DND-41 (cell line): ENCODE results near the gene DVL1.

ENCODE experiments used
- ATAC-seq: fragments of 200-7000 bp; cut with Tn5 transposase; 3 replicates; pipeline ENCODE4 v1.9.1; 2021; ENCODE audit warnings: low read depth; ENCODE audit not compliant: insufficient read depth
- DNase-seq: peaks from one replicate; pipeline ENCODE4 v3.0.0-alpha.2; 2020
- H2AFZ ChIP-seq: 2 replicates; pipeline ENCODE4 v1.6.0; 2012; ENCODE audit warnings: low read depth, low read length
- H3K27ac ChIP-seq: 2 replicates; pipeline ENCODE4 v1.5.1; 2012; ENCODE audit warnings: low read length, inconsistent platforms
- H3K27me3 ChIP-seq: fragments of 200-600 bp; sonication (generic); 2 replicates; pipeline ENCODE4 v1.6.0; 2012; ENCODE audit warnings: low read length, mild to moderate bottlenecking, inconsistent platforms; ENCODE audit not compliant: insufficient read depth, poor library complexity
- H3K36me3 ChIP-seq: 2 replicates; pipeline ENCODE4 v1.5.1; 2012; ENCODE audit warnings: low read length, inconsistent platforms; ENCODE audit not compliant: insufficient read depth
- H3K4me1 ChIP-seq: 2 replicates; pipeline ENCODE4 v1.5.1; 2012; ENCODE audit warnings: mild to moderate bottlenecking, low read length; ENCODE audit not compliant: insufficient read depth
- H3K4me2 ChIP-seq: 2 replicates; pipeline ENCODE4 v1.6.0; 2012; ENCODE audit warnings: mild to moderate bottlenecking, moderate library complexity, low read length, inconsistent platforms; ENCODE audit not compliant: insufficient read depth
- H3K4me3 ChIP-seq, 2 experiments: fragments of 200-600 bp in 1 of 2; shearing (Covaris generic) in 1 of 2; 2 replicates each; pipeline ENCODE4 v1.5.1; 2012 to 2016; ENCODE audit warnings: inconsistent platforms in 2 of 2, low read length in 2 of 2, mild to moderate bottlenecking in 2 of 2, low read depth in 1 of 2, moderate library complexity in 1 of 2
- H3K79me2 ChIP-seq: 2 replicates; pipeline ENCODE4 v1.6.0; 2012; ENCODE audit warnings: low read length, inconsistent platforms; ENCODE audit not compliant: insufficient read depth
- H3K9ac ChIP-seq: 2 replicates; pipeline ENCODE4 v1.6.0; 2012; ENCODE audit warnings: low read depth, mild to moderate bottlenecking, inconsistent platforms, low read length, moderate library complexity
- H3K9me3 ChIP-seq: 2 replicates; pipeline ENCODE4 v1.5.1; 2012; ENCODE audit warnings: low read length, moderate library complexity, mild to moderate bottlenecking, inconsistent platforms; ENCODE audit not compliant: insufficient read depth, severe bottlenecking
- H4K20me1 ChIP-seq: 2 replicates; pipeline ENCODE4 v1.6.0; 2012; ENCODE audit warnings: low read length; ENCODE audit not compliant: insufficient read depth
- CTCF ChIP-seq: IDR thresholded peaks from 2 replicates; pipeline ENCODE4 v1.5.1; 2012; ENCODE audit warnings: borderline replicate concordance, low read length, moderate library complexity, mild to moderate bottlenecking; ENCODE audit not compliant: poor library complexity, severe bottlenecking; ENCODE audit errors: extremely low read depth
- EZH2 ChIP-seq: IDR thresholded peaks from 3 replicates; pipeline ENCODE4 v1.6.1; 2012; ENCODE audit warnings: borderline replicate concordance, low read depth, mild to moderate bottlenecking, moderate library complexity, low read length, inconsistent platforms; ENCODE audit not compliant: severe bottlenecking

The DVL1 gene

GRCh38 chr1:1330366-1331067 is 18.7 kb downstream of the DVL1 start:
- no peak overlapping the region for H3K4me2 ChIP-seq
- H3K27me3 ChIP-seq = no peaks in the 10 kb centered on the region
- no peak overlapping the region for H3K9ac ChIP-seq
- ATAC-seq = no peak
- TF ChIP-seq CTCF (no peak), EZH2 (no peak)
- H3K4me3 ChIP-seq = no peak overlapping the region
- H3K27ac ChIP-seq = no peak overlapping the region
- H2AFZ ChIP-seq = no peak overlapping the region
- peaks cover 14% of the 10 kb centered on the region for H3K79me2 ChIP-seq
- H4K20me1 ChIP-seq = peaks cover 65% of the 10 kb centered on the region
- H3K36me3 ChIP-seq = peaks cover 20% of the 10 kb centered on the region
- DNase-seq = no peak
- no peaks in the 10 kb centered on the region for H3K9me3 ChIP-seq
- peaks cover 11% of the 10 kb centered on the region for H3K4me1 ChIP-seq

GRCh38 chr1:1329304-1330210 is 19.7 kb downstream of the DVL1 start:
- ATAC-seq (no peak), DNase-seq (no peak)
- Histone ChIP-seq H3K4me2 (no peak overlapping the region), H3K27ac (no peak overlapping the region), H3K4me3 (no peak overlapping the region), H2AFZ (no peak overlapping the region), H3K27me3 (no peaks in the 10 kb centered on the region), H3K9ac (no peak overlapping the region), H3K79me2 (peaks cover 23% of the 10 kb centered on the region), H3K4me1 (peaks cover 18% of the 10 kb centered on the region), H4K20me1 (peaks cover 62% of the 10 kb centered on the region), H3K36me3 (peaks cover 20% of the 10 kb centered on the region), H3K9me3 (no peaks in the 10 kb centered on the region)
- TF ChIP-seq CTCF (no peak), EZH2 (no peak)

DNA sequence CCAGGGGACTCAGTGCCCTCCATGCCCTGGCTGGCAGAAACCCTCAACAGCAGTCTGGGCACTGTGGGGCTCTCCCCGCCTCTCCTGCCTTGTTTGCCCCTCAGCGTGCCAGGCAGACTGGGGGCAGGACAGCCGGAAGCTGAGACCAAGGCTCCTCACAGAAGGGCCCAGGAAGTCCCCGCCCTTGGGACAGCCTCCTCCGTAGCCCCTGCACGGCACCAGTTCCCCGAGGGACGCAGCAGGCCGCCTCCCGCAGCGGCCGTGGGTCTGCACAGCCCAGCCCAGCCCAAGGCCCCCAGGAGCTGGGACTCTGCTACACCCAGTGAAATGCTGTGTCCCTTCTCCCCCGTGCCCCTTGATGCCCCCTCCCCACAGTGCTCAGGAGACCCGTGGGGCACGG is 21.0 kb downstream of the DVL1 start:
- ATAC-seq (no peak), DNase-seq (no peak)
- Histone ChIP-seq H3K9ac (no peak overlapping the region), H3K27ac (no peak overlapping the region), H4K20me1 (peaks cover 57% of the 10 kb centered on the region), H3K27me3 (no peaks in the 10 kb centered on the region), H2AFZ (no peak overlapping the region), H3K36me3 (peaks cover 21% of the 10 kb centered on the region), H3K4me1 (peaks cover 23% of the 10 kb centered on the region), H3K79me2 (peaks cover 33% of the 10 kb centered on the region), H3K4me3 (no peak overlapping the region), H3K9me3 (no peaks in the 10 kb centered on the region), H3K4me2 (no peak overlapping the region)
- TF ChIP-seq CTCF = no peak
